Measurements from ENCODE around the gene CTSC.
"Not testable (repeated sequence)": the region's sequence is repeated elsewhere in the genome, so short reads cannot be mapped to it uniquely, and the experiment has no call there.

The CTSC gene

GRCh38 chr11:88277349-88277915 lies 60.1 kb downstream of the CTSC start:
- DNase-seq = no peak

- no peak for DNase-seq
These were observed 61.9 kb downstream of the CTSC start for GRCh38 chr11:88275636-88276035.

- DNase-seq = no peak
These were observed 70.6 kb downstream of the CTSC start for GRCh38 chr11:88266919-88267318.

GRCh38 chr11:88266157-88266556 lies 71.4 kb downstream of the CTSC start:
- no peak for DNase-seq

- DNase-seq = no peak
These were observed 78.1 kb downstream of the CTSC start for GRCh38 chr11:88259431-88259830.

- DNase-seq = no peak
These were observed 85.3 kb downstream of the CTSC start for GRCh38 chr11:88252208-88252607.

GRCh38 chr11:88250566-88251242 lies 86.8 kb downstream of the CTSC start:
- DNase-seq = no peak

DNA sequence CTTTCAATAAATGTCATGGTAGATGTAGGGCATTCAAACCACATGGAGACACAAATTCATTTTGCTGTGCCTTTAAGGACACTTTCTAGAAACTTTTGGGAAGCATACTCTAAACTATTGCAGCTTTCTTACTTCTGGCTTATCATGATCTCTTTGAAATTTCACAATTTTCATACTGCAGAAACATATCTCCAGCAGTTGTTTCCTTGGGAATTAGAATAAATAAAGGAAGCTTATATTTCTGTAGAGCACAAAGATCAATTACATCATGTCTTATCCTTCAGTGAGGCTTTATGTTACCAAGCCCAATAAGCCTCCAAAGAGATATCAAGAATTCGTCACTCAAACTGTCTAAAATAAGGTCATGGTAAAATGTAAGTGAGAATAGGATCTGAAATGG lies 87.8 kb downstream of the CTSC start:
- DNase-seq = no peak

GRCh38 chr11:88246696-88247095 lies 90.8 kb downstream of the CTSC start:
- DNase-seq = no peak

DNA sequence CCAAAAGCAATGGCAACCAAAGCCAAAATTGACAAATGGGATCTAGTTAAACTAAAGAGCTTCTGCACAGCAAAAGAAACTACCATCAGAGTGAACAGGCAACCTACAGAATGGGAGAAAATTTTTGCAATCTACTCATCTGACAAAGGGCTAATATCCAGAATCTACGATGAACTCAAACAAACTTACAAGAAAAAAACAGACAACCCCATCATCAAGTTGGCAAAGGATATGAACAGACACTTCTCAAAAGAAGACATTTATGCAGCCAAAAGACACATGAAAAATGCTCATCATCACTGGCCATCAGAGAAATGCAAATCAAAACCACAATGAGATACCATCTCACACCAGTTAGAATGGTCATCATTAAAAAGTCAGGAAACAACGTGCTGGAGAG lies 92.0 kb downstream of the CTSC start:
- DNase-seq = not testable (repeated sequence)
